IPS-18a (cell line): Measurements from ENCODE around the gene DAGLA.

ENCODE experiments used
- H3K27ac ChIP-seq: one replicate; pipeline ENCODE4 v1.5.1; 2013; ENCODE audit warnings: low read length
- H3K27me3 ChIP-seq: one replicate; pipeline ENCODE4 v1.6.1; 2013; ENCODE audit warnings: mild to moderate bottlenecking, low read length; ENCODE audit not compliant: control insufficient read depth, insufficient read depth
- H3K36me3 ChIP-seq: one replicate; pipeline ENCODE4 v1.6.1; 2013; ENCODE audit warnings: low read depth, low read length; ENCODE audit not compliant: control insufficient read depth
- H3K4me1 ChIP-seq: one replicate; pipeline ENCODE4 v1.6.1; 2013; ENCODE audit warnings: low read depth, low read length; ENCODE audit not compliant: control insufficient read depth
- H3K4me3 ChIP-seq: one replicate; pipeline ENCODE4 v1.5.1; 2013; ENCODE audit warnings: low read length
- H3K9ac ChIP-seq: one replicate; pipeline ENCODE4 v1.6.1; 2013; ENCODE audit warnings: mild to moderate bottlenecking, low read length, moderate library complexity
- H3K9me3 ChIP-seq: one replicate; pipeline ENCODE4 v1.6.1; 2013; ENCODE audit warnings: low read depth, low read length; ENCODE audit not compliant: control insufficient read depth

Gene DAGLA

DNA sequence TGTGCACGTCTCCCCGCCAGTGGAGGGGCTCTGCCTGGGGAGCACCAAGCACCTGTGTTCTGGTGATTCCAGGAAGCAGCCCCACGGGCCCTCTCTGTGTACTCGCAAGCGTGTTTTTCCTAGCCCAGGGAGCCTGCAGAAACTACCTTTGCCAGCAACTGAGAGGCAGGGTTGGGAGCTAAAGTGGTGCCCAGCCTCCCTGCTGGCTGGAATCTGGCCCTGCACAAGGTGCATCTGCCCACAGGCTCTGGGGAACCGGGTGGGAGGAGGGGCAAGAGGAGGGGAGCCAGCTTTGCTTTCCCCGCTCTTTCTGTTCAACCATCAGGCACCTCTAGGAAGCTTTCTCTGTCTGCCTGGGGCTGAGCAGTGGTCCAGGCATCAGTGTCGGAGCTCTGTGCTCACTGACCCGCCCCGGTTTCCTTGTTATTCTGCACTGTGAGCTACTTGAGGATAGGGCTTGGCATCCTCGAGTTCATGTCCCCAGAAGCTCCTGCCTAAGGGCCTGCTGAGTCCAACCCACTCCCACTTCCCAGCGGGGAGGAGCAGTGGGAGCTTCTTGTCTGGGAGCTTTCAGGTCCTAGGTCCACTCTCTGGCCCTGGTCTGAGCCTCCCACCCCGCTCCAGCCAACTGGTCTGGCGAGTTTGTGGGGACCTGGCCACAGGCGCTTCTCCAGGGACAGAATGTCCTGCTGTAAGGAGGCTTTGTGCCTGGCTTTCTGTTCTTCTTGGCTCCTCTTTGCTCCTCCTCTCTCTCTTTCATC is 14.9 kb downstream of the DAGLA start:
- no peaks in the 10 kb centered on the region for H3K9me3 ChIP-seq
- H3K27me3 ChIP-seq: no peaks in the 10 kb centered on the region
- no peaks in the 10 kb centered on the region for H3K36me3 ChIP-seq
- peaks cover 40% of the 10 kb centered on the region for H3K4me1 ChIP-seq
- H3K9ac ChIP-seq: no peak overlapping the region
- H3K27ac ChIP-seq: no peak overlapping the region
- no peak overlapping the region for H3K4me3 ChIP-seq

DNA sequence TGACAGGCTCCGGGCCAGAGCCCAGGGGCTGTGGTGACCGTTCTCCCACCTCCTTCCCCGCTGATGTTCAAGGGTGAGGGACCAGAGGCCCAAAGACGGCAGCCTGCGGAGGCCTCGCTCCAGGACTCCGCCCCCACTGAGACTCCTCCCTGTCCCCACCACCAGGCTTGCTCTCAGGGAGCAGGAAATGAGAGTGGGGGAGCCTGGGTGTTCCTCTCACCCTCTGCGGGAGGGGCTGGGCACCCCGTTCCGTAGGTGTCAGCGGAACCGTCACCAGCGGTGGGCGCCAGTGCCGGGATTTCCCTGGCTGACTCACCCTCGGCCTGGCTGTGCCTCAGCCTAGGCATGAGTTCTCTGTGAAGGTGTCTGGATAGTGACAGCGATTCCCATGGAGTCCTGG is 15.7 kb downstream of the DAGLA start:
- Histone ChIP-seq H3K9me3 (no peaks in the 10 kb centered on the region), H3K4me1 (peaks cover 39% of the 10 kb centered on the region), H3K4me3 (no peak overlapping the region), H3K9ac (no peak overlapping the region), H3K27me3 (no peaks in the 10 kb centered on the region), H3K36me3 (no peaks in the 10 kb centered on the region), H3K27ac (no peak overlapping the region)

DNA sequence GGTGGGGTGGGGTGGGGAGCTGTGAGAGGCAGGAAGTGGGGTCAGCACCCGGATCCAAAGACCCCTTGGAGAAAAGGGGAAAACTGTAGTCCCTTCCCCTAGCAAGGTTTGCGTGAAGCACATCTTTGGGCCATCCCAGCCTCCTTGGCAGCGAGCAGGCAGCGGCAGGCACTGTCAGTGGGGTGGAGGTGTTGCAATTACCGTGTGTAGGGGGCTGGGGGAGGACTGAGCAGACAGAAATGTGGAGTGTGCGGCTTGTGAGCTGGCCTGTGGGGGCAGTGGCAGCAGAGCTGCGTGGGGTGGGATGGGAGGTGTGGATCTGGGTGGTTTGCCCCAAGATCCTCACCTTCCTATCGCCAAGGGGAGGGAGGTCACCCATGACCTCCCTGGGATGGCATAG is 16.4 kb downstream of the DAGLA start:
- H3K4me3 ChIP-seq: no peak overlapping the region
- H3K9me3 ChIP-seq: no peaks in the 10 kb centered on the region
- H3K27me3 ChIP-seq: no peaks in the 10 kb centered on the region
- no peaks in the 10 kb centered on the region for H3K36me3 ChIP-seq
- no peak overlapping the region for H3K9ac ChIP-seq
- no peak overlapping the region for H3K27ac ChIP-seq
- peaks cover 35% of the 10 kb centered on the region for H3K4me1 ChIP-seq

DNA sequence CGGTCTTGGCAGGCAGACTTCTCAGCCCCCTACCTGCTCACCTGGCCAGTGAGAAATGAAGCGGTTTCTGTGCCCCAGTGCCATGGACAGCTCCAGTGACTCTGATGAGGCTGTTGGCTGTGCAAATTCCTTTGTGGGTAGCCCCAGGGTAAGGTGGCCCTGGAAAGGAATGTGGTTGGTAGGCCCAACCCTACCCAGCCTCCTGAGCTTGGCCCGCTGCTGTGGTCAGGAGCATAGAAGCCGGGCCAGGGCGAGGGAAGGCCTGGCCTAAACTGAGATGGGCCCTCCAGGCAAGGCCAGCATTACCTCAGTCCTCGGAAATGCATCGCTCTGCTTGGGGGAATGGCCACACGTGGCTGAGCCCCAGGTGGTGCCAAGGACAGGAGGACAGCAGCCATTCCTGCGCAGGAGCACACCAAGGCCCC is 16.9 kb downstream of the DAGLA start:
- Histone ChIP-seq H3K36me3 (no peaks in the 10 kb centered on the region), H3K4me1 (peaks cover 31% of the 10 kb centered on the region), H3K27me3 (no peaks in the 10 kb centered on the region), H3K27ac (no peak overlapping the region), H3K4me3 (no peak overlapping the region), H3K9me3 (no peaks in the 10 kb centered on the region), H3K9ac (no peak overlapping the region)

DNA sequence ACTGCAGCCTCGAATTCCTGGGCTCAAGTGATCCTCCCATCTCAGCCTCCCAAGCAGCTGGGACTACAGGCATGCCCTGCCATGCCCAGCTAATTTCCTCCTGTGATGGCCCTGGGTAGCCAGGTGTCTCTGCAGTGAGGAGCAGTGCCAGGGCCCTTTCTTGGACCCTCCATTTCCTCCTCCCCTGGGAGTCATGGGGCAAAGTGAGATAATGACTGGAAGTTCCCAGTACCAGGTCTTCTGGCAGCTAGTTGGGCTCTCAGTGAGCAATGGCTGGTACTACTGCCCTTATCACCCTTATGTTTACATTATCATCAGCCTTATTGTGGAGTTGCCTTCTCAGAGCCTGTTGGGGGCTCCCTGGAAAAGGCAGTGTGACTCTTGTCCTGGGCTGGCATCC is 17.6 kb downstream of the DAGLA start:
- no peaks in the 10 kb centered on the region for H3K9me3 ChIP-seq
- no peaks in the 10 kb centered on the region for H3K27me3 ChIP-seq
- no peak overlapping the region for H3K27ac ChIP-seq
- peaks cover 31% of the 10 kb centered on the region for H3K4me1 ChIP-seq
- H3K36me3 ChIP-seq: no peaks in the 10 kb centered on the region
- no peak overlapping the region for H3K4me3 ChIP-seq
- no peak overlapping the region for H3K9ac ChIP-seq

DNA sequence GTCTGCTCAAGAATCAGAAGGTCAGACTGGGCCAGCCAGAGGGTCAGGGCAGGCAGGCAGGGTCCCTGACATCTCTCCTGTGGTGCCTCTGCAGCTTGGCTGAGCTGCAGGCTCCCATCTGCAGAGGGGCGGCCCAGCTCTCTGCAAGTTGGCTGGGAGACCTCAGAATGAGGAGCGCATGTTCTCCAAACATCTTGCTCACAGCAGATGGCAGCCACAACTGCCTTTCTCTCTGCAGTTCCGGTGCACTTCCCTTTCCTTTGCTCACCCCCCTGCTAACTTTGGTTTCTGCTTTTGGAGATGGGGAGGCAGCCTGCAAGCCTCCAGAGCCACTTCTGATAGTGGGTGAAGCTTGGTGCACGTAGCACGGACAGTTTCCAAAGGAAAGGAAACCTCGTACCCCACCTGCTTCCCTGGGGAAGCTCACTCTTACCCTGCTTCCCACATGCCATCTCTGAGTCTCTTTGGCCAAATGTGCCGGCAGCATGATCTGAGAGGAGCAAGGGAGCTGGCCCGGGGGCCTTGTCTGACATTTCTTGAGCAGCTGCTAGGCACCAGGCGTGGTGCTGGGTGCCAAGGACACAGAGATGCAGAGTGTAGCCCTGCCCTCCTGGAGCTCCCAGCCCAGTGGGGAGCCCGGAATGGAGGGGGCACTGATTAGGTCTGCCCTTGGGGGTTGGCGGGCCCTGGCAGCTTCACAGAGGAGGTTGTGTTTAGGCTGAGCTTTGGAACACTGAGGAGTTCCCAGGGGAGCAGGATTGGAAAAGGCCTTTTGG is 18.2 kb downstream of the DAGLA start:
- Histone ChIP-seq H3K27ac (no peak overlapping the region), H3K27me3 (no peaks in the 10 kb centered on the region), H3K9me3 (no peaks in the 10 kb centered on the region), H3K4me1 (peaks cover 31% of the 10 kb centered on the region), H3K4me3 (no peak overlapping the region), H3K9ac (no peak overlapping the region), H3K36me3 (no peaks in the 10 kb centered on the region)

DNA sequence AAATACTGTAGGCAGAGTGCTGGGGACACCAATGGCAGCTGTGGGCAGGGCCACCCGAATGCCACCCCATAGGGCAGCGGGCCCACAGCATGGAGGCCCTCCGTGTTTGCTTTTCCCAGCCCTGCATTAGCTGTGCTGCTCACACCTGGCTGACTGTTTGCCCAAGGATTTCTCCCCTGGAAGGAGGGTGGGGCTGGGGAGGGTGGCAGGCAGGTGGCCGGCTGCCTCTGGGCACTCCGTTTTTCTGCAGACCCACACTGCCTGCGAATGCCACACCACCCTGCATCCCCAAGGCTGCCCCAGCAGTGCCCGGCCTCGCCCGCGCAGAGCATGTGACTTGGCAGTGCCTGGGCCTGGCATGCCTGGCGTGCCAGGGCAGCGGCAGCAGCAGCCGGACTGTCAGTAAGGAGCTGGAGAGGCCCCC is 19.6 kb downstream of the DAGLA start:
- no peak overlapping the region for H3K27ac ChIP-seq
- no peaks in the 10 kb centered on the region for H3K9me3 ChIP-seq
- peaks cover 19% of the 10 kb centered on the region for H3K4me1 ChIP-seq
- no peak overlapping the region for H3K4me3 ChIP-seq
- H3K27me3 ChIP-seq: no peaks in the 10 kb centered on the region
- no peak overlapping the region for H3K9ac ChIP-seq
- no peaks in the 10 kb centered on the region for H3K36me3 ChIP-seq

DNA sequence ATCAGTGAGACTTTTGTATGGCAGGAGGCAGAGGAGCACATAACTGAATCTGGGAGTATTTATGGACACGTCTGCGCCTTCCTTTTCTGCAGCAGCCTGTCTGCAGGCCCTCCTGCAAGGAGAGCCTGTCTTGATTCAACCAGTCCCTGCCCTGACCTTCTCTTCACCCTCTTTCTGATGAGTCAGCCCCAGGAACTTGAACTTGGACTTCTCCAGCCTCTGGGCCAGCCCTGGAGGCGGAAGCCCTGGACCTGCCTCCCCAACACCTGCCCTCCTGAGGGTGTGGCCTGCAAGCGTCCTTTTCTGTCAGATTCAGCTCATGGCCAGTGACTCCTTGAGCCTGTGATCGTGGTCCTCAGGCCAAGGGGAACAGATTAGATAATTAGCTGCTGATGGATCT is 20.0 kb downstream of the DAGLA start:
- H3K27me3 ChIP-seq: no peaks in the 10 kb centered on the region
- H3K4me3 ChIP-seq: no peak overlapping the region
- H3K36me3 ChIP-seq: no peaks in the 10 kb centered on the region
- H3K27ac ChIP-seq: no peak overlapping the region
- peaks cover 15% of the 10 kb centered on the region for H3K4me1 ChIP-seq
- H3K9ac ChIP-seq: no peak overlapping the region
- no peaks in the 10 kb centered on the region for H3K9me3 ChIP-seq

DNA sequence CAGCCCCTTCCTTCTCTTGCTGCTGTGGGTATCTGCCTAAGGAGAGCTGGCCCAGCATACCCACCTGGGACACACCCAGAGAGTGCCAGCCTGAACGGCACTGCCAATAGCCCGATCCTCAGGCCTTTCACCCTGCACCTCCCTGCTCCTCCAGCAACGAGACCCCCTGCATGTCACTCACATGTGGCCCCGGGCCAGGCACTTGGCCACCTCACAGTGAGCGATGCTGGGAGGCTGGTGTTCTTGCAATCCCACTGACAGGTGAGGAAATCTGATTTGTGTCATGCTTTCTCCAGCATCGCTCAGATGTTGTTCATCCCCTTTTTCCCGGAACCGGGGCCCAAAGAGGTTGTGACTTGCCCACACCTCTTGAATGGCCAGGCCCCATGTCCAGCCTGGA is 20.5 kb downstream of the DAGLA start:
- no peaks in the 10 kb centered on the region for H3K9me3 ChIP-seq
- H3K4me1 ChIP-seq: peaks cover 9% of the 10 kb centered on the region
- H3K9ac ChIP-seq: no peak overlapping the region
- no peaks in the 10 kb centered on the region for H3K36me3 ChIP-seq
- H3K27me3 ChIP-seq: no peaks in the 10 kb centered on the region
- no peak overlapping the region for H3K27ac ChIP-seq
- H3K4me3 ChIP-seq: no peak overlapping the region

DNA sequence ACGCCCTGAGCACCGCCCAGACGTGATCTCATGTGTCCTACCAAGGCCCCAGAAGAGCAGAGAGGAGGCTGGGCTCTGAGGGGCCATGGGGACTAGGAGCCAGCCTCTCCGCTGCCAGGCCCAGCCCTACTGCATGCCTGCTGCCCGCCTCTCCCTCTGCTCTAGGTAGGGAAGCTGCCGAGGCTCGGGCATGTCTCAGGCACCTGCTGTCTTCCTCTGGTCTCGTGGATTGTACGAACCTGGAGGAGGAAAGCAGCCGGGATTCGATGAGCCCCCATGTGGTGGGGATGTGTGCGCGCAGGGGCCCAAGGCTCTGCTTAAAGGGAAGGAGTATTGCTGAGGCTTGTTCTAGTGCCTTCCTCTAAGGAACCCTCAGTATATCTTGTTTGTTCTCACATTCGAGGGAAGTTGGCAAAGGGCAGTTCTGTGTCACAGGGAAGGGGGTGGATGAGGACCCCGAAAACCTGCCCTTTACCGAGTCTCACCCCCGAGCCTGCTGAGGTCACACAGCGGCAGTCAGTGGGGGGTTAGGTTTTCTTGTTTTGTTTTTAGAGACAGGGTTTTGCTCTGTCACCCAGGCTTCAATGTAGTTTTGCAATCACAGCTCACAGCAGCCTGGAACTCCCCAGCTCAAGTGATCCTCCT is 21.2 kb downstream of the DAGLA start:
- Histone ChIP-seq H3K36me3 (no peaks in the 10 kb centered on the region), H3K9ac (no peak overlapping the region), H3K27ac (no peak overlapping the region), H3K4me3 (no peak overlapping the region), H3K9me3 (no peaks in the 10 kb centered on the region), H3K4me1 (peaks cover 4% of the 10 kb centered on the region), H3K27me3 (no peaks in the 10 kb centered on the region)

DNA sequence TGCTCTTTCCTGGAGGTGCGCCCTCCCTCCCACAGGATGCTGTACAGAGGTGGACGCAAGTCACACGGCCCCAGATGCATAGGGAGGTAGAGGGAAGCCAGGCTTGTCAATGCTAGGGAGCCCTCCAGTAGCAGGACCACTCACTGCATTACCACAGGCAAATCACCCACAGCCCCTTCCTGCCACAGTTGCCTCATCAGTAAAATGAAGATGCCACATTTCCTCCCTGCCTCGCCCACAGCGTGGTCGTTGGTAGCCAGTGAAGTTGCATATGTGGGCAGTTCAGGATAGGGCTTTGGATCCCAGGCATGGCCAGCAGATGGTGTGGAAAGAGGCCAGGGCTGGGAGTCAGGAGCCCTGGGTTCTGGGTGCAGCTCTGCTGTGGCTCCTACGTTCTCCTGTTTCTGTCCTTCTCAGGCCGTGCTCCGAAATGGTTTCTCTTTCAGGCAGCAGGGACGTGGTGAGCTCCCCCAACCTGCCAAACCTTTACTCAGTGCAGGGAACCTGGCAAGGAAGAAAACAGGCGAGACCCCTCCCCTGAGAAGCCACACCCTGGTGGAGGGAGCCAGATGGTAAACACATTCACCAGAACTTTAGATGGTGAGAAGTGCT is 22.6 kb downstream of the DAGLA start:
- Histone ChIP-seq H3K4me3 (no peak overlapping the region), H3K4me1 (peaks cover 4% of the 10 kb centered on the region), H3K27ac (no peak overlapping the region), H3K27me3 (no peaks in the 10 kb centered on the region), H3K9ac (no peak overlapping the region), H3K9me3 (no peaks in the 10 kb centered on the region), H3K36me3 (no peaks in the 10 kb centered on the region)
